ENCODE data around the gene COQ2.
A peak's percentile ranks its signal among the peaks of the same experiment; 100 is the strongest.
"Not testable (repeated sequence)": the region's sequence is repeated elsewhere in the genome, so short reads cannot be mapped to it uniquely, and the experiment has no call there.

COQ2 gene

DNA sequence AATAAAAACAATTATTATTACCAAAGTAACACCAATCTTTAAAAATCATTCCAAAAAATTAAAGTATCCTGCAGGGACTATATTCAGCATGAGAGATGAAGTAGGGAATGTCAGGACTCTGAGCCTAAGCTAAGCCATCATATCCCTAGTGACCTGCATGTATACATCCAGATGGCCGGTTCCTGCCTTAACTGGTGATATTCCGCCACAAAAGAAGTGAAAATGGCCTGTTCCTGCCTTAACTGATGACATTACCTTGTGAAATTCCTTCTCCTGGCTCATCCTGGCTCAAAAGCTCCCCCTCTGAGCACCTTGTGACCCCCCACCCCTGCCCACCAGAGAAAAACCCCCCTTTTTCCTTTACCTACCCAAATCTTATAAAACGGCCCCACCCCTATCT is 50.2 kb downstream of the COQ2 start:
- 100% methylated on average over 2 of the region's 3 CpGs for WGBS (ENCODE audit: insufficient coverage)
- POLR2A ChIA-PET; H3K4me3 ChIP-seq (ENCODE audit: control insufficient read depth in 1 of 7, extremely low read depth in 1 of 7, insufficient read depth in 4 of 7, low read depth in 2 of 7, low read length in 6 of 7); H3K9me3 ChIP-seq (ENCODE audit: control extremely low read depth in 1 of 5, control insufficient read depth in 4 of 5, insufficient read depth in 2 of 5, low read depth in 1 of 5, low read length in 4 of 5); DNase-seq; CTCF ChIA-PET; H3K27ac ChIP-seq (ENCODE audit: insufficient read depth in 1 of 2, low read depth in 1 of 2, low read length in 2 of 2, poor library complexity in 1 of 2, severe bottlenecking in 2 of 2); H3K27me3 ChIP-seq (replicated peaks in 2 of 5; ENCODE audit: control insufficient read depth in 4 of 5, insufficient read depth in 5 of 5, low read length in 4 of 5); H3K36me3 ChIP-seq (ENCODE audit: control insufficient read depth in 4 of 4, insufficient read depth in 4 of 4, low read length in 3 of 4): not testable (repeated sequence)
- peaks cover 0 to 20% (median 6%) of the 10 kb centered on the region in 4 experiments for H3K4me1 ChIP-seq (ENCODE audit: control extremely low read depth in 1 of 4, control insufficient read depth in 4 of 4, insufficient read depth in 4 of 4, low read length in 3 of 4)

DNA sequence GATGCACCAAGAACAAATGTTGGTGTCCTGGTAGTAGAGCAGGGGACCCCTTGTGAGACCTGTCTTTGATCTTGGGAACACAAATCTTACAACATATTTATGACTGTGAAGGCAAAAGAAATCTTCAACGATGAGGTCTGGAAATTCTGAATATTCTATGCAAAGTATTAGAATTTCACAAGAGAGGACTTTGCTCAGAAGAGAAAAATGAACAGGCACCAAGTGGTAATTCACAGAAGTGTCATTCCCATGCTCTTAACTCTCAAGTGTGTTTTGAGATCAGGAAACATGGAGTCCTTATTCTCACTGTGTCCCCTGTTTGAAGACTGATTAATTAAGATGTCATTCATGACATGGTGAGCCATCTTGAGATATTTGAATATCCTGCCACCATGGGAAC is 52.5 kb downstream of the COQ2 start:
- Histone ChIP-seq H3K36me3 (ENCODE audit: control insufficient read depth in 4 of 4, insufficient read depth in 4 of 4, low read length in 3 of 4) (peaks cover 0 to 3% (median 0%) of the 10 kb centered on the region in 4 experiments), H3K4me1 (ENCODE audit: control extremely low read depth in 1 of 4, control insufficient read depth in 4 of 4, insufficient read depth in 4 of 4, low read length in 3 of 4) (peaks cover 0 to 20% (median 6%) of the 10 kb centered on the region in 4 experiments), H3K27ac (ENCODE audit: insufficient read depth in 1 of 2, low read depth in 1 of 2, low read length in 2 of 2, poor library complexity in 1 of 2, severe bottlenecking in 2 of 2) (no peak overlapping the region), H3K27me3 (replicated peaks in 2 of 5; ENCODE audit: control insufficient read depth in 4 of 5, insufficient read depth in 5 of 5, low read length in 4 of 5) (no peaks in the 10 kb centered on the region), H3K4me3 (ENCODE audit: control insufficient read depth in 1 of 7, extremely low read depth in 1 of 7, insufficient read depth in 4 of 7, low read depth in 2 of 7, low read length in 6 of 7) (no peak overlapping the region), H3K9me3 (ENCODE audit: control extremely low read depth in 1 of 5, control insufficient read depth in 4 of 5, insufficient read depth in 2 of 5, low read depth in 1 of 5, low read length in 4 of 5) (no peaks in the 10 kb centered on the region)
- CTCF ChIA-PET = no interaction called here
- no CpG with 5 or more reads among the region's 1 CpG for WGBS (ENCODE audit: insufficient coverage)
- no peak for DNase-seq
- POLR2A ChIA-PET = no interaction called here

DNA sequence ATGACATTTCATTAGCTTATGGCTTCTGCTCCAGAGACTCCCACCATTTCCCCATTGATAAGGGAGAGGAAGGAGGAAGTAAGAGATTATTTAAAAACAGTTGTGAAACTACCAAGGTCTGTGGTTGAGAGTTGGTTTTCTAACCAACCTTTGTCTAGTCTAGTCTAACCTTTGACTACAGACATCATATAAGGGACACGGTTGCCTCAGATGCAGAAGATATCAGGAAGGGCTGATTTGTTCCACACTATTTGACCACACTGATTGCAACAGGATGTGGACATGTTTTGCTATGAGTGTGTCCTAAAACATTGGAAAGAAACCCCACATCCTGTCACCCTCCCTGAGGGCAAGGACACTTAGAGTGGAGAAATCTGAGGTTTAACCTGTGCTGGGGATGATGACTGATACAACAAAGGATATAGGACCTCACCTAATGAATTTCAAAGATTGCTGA is 53.0 kb downstream of the COQ2 start:
- CTCF ChIA-PET = no interaction called here
- Histone ChIP-seq H3K9me3 (ENCODE audit: control extremely low read depth in 1 of 5, control insufficient read depth in 4 of 5, insufficient read depth in 2 of 5, low read depth in 1 of 5, low read length in 4 of 5) (no peaks in the 10 kb centered on the region), H3K27me3 (replicated peaks in 2 of 5; ENCODE audit: control insufficient read depth in 4 of 5, insufficient read depth in 5 of 5, low read length in 4 of 5) (no peaks in the 10 kb centered on the region), H3K36me3 (ENCODE audit: control insufficient read depth in 4 of 4, insufficient read depth in 4 of 4, low read length in 3 of 4) (peaks cover 0 to 3% (median 0%) of the 10 kb centered on the region in 4 experiments), H3K27ac (ENCODE audit: insufficient read depth in 1 of 2, low read depth in 1 of 2, low read length in 2 of 2, poor library complexity in 1 of 2, severe bottlenecking in 2 of 2) (no peak overlapping the region), H3K4me1 (ENCODE audit: control extremely low read depth in 1 of 4, control insufficient read depth in 4 of 4, insufficient read depth in 4 of 4, low read length in 3 of 4) (peaks cover 0 to 20% (median 6%) of the 10 kb centered on the region in 4 experiments), H3K4me3 (ENCODE audit: control insufficient read depth in 1 of 7, extremely low read depth in 1 of 7, insufficient read depth in 4 of 7, low read depth in 2 of 7, low read length in 6 of 7) (no peak overlapping the region)
- WGBS (ENCODE audit: insufficient coverage) = no CpG with 5 or more reads among the region's 1 CpG
- POLR2A ChIA-PET = no interaction called here
- peak in 2 of 3 donors; percentile 34 to 37 for DNase-seq

DNA sequence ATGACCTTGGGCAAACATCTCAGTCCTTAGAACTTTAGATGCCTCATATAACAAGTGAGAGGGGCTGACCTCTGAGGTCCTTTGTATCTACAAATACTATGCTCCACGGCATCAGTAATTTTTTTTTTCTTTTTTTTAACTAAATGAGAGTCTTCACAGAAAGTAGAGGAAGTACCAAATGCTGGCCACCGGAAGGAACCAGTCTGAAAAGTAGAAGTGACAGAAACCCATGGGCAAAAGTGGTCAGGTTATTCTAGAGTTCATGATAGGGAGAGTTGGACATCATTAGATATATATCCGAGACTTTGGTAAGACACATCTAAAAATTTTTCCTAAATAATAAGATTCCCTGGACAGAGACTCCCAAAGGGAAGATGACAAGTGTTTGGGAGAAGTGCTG is 53.7 kb downstream of the COQ2 start:
- Histone ChIP-seq H3K27me3 (replicated peaks in 2 of 5; ENCODE audit: control insufficient read depth in 4 of 5, insufficient read depth in 5 of 5, low read length in 4 of 5) (no peaks in the 10 kb centered on the region), H3K4me3 (ENCODE audit: control insufficient read depth in 1 of 7, extremely low read depth in 1 of 7, insufficient read depth in 4 of 7, low read depth in 2 of 7, low read length in 6 of 7) (no peak overlapping the region), H3K36me3 (ENCODE audit: control insufficient read depth in 4 of 4, insufficient read depth in 4 of 4, low read length in 3 of 4) (peaks cover 0 to 3% (median 0%) of the 10 kb centered on the region in 4 experiments), H3K27ac (ENCODE audit: insufficient read depth in 1 of 2, low read depth in 1 of 2, low read length in 2 of 2, poor library complexity in 1 of 2, severe bottlenecking in 2 of 2) (no peak overlapping the region), H3K4me1 (ENCODE audit: control extremely low read depth in 1 of 4, control insufficient read depth in 4 of 4, insufficient read depth in 4 of 4, low read length in 3 of 4) (peaks cover 0 to 20% (median 6%) of the 10 kb centered on the region in 4 experiments), H3K9me3 (ENCODE audit: control extremely low read depth in 1 of 5, control insufficient read depth in 4 of 5, insufficient read depth in 2 of 5, low read depth in 1 of 5, low read length in 4 of 5) (no peaks in the 10 kb centered on the region)
- POLR2A ChIA-PET = no interaction called here
- DNase-seq = peak in 1 of 3 donors; percentile 10
- CTCF ChIA-PET = no interaction called here
- WGBS (ENCODE audit: insufficient coverage) = no CpG with 5 or more reads among the region's 3 CpGs

DNA sequence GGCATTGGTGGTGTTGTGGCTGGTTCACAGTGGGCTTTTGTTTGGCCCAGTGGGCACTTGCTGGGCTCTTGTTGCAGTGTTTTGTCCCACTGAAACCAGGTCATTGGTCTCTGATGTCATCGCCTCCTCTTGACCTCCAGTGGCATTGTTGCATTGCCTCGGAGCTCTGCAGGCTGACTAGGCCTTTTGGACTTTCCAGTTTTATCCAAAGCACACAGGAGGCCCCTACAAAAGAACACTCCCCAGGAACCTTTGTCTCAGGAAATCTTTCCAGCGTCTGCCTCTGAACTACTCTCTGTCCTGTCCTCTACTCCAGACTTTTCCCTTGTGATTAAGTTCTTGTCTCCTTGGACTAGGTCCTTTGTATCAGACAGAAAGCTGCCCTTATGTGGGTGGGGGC is 54.8 kb downstream of the COQ2 start:
- peaks cover 0 to 3% (median 0%) of the 10 kb centered on the region in 4 experiments for H3K36me3 ChIP-seq (ENCODE audit: control insufficient read depth in 4 of 4, insufficient read depth in 4 of 4, low read length in 3 of 4)
- ChIA-PET CTCF (interaction anchor here (0.8 kb wide), 1 partner anchor 154 kb away, joined by 4 read pairs; no protein-coding TSS in a partner anchor), POLR2A (no interaction called here)
- WGBS (ENCODE audit: insufficient coverage) = 100% methylated on average over 3 of the region's 3 CpGs
- no peak overlapping the region for H3K4me3 ChIP-seq (ENCODE audit: control insufficient read depth in 1 of 7, extremely low read depth in 1 of 7, insufficient read depth in 4 of 7, low read depth in 2 of 7, low read length in 6 of 7)
- H3K9me3 ChIP-seq (ENCODE audit: control extremely low read depth in 1 of 5, control insufficient read depth in 4 of 5, insufficient read depth in 2 of 5, low read depth in 1 of 5, low read length in 4 of 5) = no peaks in the 10 kb centered on the region
- H3K4me1 ChIP-seq (ENCODE audit: control extremely low read depth in 1 of 4, control insufficient read depth in 4 of 4, insufficient read depth in 4 of 4, low read length in 3 of 4) = peaks cover 0 to 20% (median 6%) of the 10 kb centered on the region in 4 experiments
- no peaks in the 10 kb centered on the region for H3K27me3 ChIP-seq (replicated peaks in 2 of 5; ENCODE audit: control insufficient read depth in 4 of 5, insufficient read depth in 5 of 5, low read length in 4 of 5)
- no peak for DNase-seq
- no peak overlapping the region for H3K27ac ChIP-seq (ENCODE audit: insufficient read depth in 1 of 2, low read depth in 1 of 2, low read length in 2 of 2, poor library complexity in 1 of 2, severe bottlenecking in 2 of 2)

DNA sequence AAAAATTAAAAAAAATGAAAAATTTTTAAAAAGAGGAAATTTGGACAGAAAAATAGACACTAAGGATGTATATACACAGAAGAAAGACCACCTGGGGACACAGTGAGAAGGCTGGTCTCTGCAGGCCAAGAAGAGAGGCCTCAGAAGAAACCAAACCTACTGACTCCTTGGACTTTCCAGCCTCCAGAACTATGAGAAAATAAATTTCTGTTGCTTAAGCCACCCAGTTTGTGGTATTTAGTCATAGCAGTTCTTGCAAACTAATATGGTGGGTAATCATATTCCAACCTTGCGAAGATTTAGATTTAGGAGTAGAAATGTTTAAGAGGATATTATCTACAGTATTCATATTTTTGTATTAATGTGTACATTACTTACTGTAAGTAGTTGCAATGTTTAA is 56.4 kb downstream of the COQ2 start:
- CTCF ChIA-PET = no interaction called here
- no CpG with 5 or more reads among the region's 1 CpG for WGBS (ENCODE audit: insufficient coverage)

DNA sequence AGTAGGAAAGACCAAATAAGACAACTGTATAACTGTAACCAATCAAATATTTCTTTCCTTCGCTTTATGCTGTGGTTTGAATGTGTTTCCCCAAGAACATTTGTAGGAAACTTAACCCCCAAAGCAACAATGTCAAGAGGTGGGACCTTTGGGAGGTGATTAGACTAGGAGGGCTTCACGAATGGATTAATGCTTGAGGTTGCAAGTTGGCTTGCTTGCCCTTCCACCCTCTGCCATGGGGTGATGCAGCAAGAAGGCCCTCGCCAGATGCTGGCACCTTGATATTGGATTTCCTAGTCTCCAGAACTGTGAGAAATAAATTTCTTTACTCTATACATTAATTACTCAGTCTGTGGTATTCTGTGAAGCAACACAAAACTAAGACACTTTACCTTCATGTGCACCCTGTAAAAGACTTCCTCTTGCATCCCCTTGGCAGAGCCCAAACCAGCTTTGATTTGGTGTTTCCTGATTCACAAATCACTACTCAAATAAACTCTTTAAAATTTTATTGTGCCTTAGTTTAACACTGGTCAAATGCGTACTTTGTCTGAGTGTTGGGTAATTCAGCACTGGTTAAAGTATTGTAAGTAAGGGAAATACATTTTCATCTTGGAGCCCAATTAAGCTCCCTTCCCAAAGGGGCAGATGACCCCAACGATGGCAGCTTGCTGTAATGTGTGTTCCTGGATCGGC is 59.9 kb downstream of the COQ2 start:
- H3K4me1 ChIP-seq (ENCODE audit: control extremely low read depth in 1 of 4, control insufficient read depth in 4 of 4, insufficient read depth in 4 of 4, low read length in 3 of 4) = peaks cover 3 to 4% (median 3%) of the 10 kb centered on the region in 4 experiments
- no peaks in the 10 kb centered on the region for H3K9me3 ChIP-seq (ENCODE audit: control extremely low read depth in 1 of 5, control insufficient read depth in 4 of 5, insufficient read depth in 2 of 5, low read depth in 1 of 5, low read length in 4 of 5)
- no peak overlapping the region for H3K4me3 ChIP-seq (ENCODE audit: control insufficient read depth in 1 of 7, extremely low read depth in 1 of 7, insufficient read depth in 4 of 7, low read depth in 2 of 7, low read length in 6 of 7)
- ChIA-PET CTCF (no interaction called here), POLR2A (interaction anchor here (0.9 kb wide), 1 partner anchor 111 kb away, joined by 4 read pairs; no protein-coding TSS in a partner anchor)
- H3K27ac ChIP-seq (ENCODE audit: insufficient read depth in 1 of 2, low read depth in 1 of 2, low read length in 2 of 2, poor library complexity in 1 of 2, severe bottlenecking in 2 of 2) = no peak overlapping the region
- 100% methylated on average over 1 of the region's 6 CpGs for WGBS (ENCODE audit: insufficient coverage)
- DNase-seq = no peak
- no peaks in the 10 kb centered on the region for H3K27me3 ChIP-seq (replicated peaks in 2 of 5; ENCODE audit: control insufficient read depth in 4 of 5, insufficient read depth in 5 of 5, low read length in 4 of 5)
- H3K36me3 ChIP-seq (ENCODE audit: control insufficient read depth in 4 of 4, insufficient read depth in 4 of 4, low read length in 3 of 4) = peaks cover 0 to under 1% (median 0%) of the 10 kb centered on the region in 4 experiments

More for the DNA sequence above, 56.4 kb downstream of the COQ2 start:
- H3K4me3 ChIP-seq (ENCODE audit: control insufficient read depth in 1 of 7, extremely low read depth in 1 of 7, insufficient read depth in 4 of 7, low read depth in 2 of 7, low read length in 6 of 7) = no peak overlapping the region
- H3K27me3 ChIP-seq (replicated peaks in 2 of 5; ENCODE audit: control insufficient read depth in 4 of 5, insufficient read depth in 5 of 5, low read length in 4 of 5) = no peaks in the 10 kb centered on the region
- DNase-seq = no peak
- POLR2A ChIA-PET = no interaction called here
- no peaks in the 10 kb centered on the region for H3K9me3 ChIP-seq (ENCODE audit: control extremely low read depth in 1 of 5, control insufficient read depth in 4 of 5, insufficient read depth in 2 of 5, low read depth in 1 of 5, low read length in 4 of 5)
- peaks cover 0 to 3% (median 0%) of the 10 kb centered on the region in 4 experiments for H3K36me3 ChIP-seq (ENCODE audit: control insufficient read depth in 4 of 4, insufficient read depth in 4 of 4, low read length in 3 of 4)
- H3K4me1 ChIP-seq (ENCODE audit: control extremely low read depth in 1 of 4, control insufficient read depth in 4 of 4, insufficient read depth in 4 of 4, low read length in 3 of 4) = peaks cover 0 to 20% (median 6%) of the 10 kb centered on the region in 4 experiments
- H3K27ac ChIP-seq (ENCODE audit: insufficient read depth in 1 of 2, low read depth in 1 of 2, low read length in 2 of 2, poor library complexity in 1 of 2, severe bottlenecking in 2 of 2) = no peak overlapping the region
